Fibroblast of mammary gland (primary cell): ENCODE data around the gene ALOXE3.

ENCODE experiments used
- DNase-seq: peaks from one replicate; pipeline ENCODE4 v3.0.0-alpha.2; 2010; ENCODE audit warnings: low read depth
- H3K4me3 ChIP-seq: 2 replicates; pipeline ENCODE4 v1.5.1; 2011; ENCODE audit warnings: low read depth, mild to moderate bottlenecking, low read length, moderate library complexity; ENCODE audit not compliant: control insufficient read depth
- TF ChIP-seq, protein P1 (sequence below): conservative IDR thresholded peaks from 2 replicates; pipeline ENCODE4 v1.5.1; 2011; ENCODE audit warnings: low read depth, low read length, inconsistent platforms; ENCODE audit not compliant: control insufficient read depth, insufficient read depth

The ALOXE3 gene

GRCh38 chr17:8123695-8124349 lies 5.5 kb upstream of the ALOXE3 start, which contains the start of gene HES7:
Gene HES7 (minus strand): TSS chr17:8124106. CDS start chr17:8124084, 22 bp downstream.
- TF ChIP-seq, protein P1, sequence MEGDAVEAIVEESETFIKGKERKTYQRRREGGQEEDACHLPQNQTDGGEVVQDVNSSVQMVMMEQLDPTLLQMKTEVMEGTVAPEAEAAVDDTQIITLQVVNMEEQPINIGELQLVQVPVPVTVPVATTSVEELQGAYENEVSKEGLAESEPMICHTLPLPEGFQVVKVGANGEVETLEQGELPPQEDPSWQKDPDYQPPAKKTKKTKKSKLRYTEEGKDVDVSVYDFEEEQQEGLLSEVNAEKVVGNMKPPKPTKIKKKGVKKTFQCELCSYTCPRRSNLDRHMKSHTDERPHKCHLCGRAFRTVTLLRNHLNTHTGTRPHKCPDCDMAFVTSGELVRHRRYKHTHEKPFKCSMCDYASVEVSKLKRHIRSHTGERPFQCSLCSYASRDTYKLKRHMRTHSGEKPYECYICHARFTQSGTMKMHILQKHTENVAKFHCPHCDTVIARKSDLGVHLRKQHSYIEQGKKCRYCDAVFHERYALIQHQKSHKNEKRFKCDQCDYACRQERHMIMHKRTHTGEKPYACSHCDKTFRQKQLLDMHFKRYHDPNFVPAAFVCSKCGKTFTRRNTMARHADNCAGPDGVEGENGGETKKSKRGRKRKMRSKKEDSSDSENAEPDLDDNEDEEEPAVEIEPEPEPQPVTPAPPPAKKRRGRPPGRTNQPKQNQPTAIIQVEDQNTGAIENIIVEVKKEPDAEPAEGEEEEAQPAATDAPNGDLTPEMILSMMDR: no peak
- peak within 1 kb of the TSS; percentile 48 for H3K4me3 ChIP-seq
- no peak for DNase-seq

- no peak for DNase-seq
- TF ChIP-seq, protein P1: no peak
- H3K4me3 ChIP-seq: peak overlapping the region; percentile 48
These were observed 4.8 kb upstream of the ALOXE3 start for GRCh38 chr17:8122924-8123694.

- peak overlapping the region; percentile 48 for H3K4me3 ChIP-seq
- DNase-seq: peak; percentile 66
- TF ChIP-seq, protein P1: no peak
These were observed 4.2 kb upstream of the ALOXE3 start for GRCh38 chr17:8122422-8122923.

DNA sequence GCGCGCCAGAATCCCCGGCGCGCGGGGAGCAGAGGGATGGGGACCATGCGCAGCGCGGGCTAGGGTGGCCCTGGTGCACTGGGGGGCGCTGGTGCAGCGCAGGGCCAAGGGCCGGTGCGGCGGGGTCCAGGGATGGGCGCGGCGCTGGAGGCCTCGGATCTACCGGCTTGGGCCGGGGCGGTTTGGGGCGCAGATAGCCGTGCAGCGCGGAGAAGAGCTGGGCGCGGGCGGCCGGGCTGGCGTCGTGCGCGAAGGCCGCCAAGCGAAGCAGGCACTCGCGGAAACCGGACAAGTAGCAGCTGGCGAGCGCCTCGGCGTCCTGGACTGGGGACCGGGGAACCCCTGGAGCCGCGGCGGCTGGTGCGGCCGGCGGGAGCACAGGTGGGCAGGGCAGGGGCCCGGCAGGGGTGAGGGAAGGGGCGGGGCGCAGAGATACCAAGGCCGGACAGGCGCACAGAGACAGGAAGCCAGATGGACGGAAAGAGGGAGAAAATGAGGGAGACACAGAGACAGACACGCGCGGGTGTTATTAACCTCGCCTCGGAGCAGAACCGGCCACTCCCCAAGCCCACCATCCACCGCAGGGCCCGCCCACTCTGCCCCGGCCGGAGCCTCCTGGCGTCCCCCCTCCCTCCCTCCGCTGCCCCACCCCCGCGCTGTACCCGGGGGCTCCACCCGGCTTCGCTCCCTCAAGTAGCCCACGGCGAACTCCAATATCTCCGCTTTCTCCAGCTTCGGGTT lies 3.5 kb upstream of the ALOXE3 start:
- DNase-seq: peak; percentile 58
- H3K4me3 ChIP-seq: peak overlapping the region; percentile 48
- TF ChIP-seq, protein P1: no peak

DNA sequence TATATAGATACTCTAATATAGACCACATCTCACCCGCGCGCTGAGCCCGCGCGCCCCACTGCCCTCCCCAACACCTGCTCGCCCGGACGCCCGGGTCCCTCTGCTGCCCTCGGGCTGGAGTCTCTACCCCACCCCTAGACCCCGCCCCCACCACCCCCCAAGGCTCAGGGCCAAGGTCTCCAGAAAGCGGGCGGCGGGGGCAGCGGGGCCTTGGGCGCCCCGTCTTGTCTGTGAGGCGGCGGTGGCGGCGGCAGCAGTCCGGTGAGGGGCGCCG lies 3.0 kb upstream of the ALOXE3 start:
- DNase-seq: no peak
- TF ChIP-seq, protein P1: no peak
- peak overlapping the region; percentile 48 for H3K4me3 ChIP-seq

- TF ChIP-seq, protein P1: peak; percentile 38
- peak overlapping the region; percentile 48 for H3K4me3 ChIP-seq
- peak; percentile 79 for DNase-seq
These were observed 2.4 kb upstream of the ALOXE3 start for GRCh38 chr17:8120520-8121406.
